Uterus (tissue), 4 donors: ENCODE measurements around the gene SLC9B1. TPM values are rescaled to one million over a fixed set of nuclear protein-coding genes. Genes with fewer than 3 reads are reported as not detected.
"Not testable (repeated sequence)": the region's sequence is repeated elsewhere in the genome, so short reads cannot be mapped to it uniquely, and the experiment has no call there.

Source experiments
- DNase-seq, 2 donors: peaks; one replicate each; pipeline ENCODE4 v3.0.0-alpha.2; 2019 to 2020
- H3K27ac ChIP-seq, 2 donors: fragments of 200-600 bp; sonication (generic); 1 replicate in 1 of 2; 2 replicates in 1 of 2; pipeline ENCODE4 v1.5.1; 2016 to 2018
- H3K27me3 ChIP-seq, 2 donors: fragments of 200-600 bp; sonication (generic); one replicate each; pipeline ENCODE4 v1.5.1; 2018 to 2019; ENCODE audit warnings: control low read depth in 1 of 2
- H3K36me3 ChIP-seq, 2 donors: fragments of 200-600 bp; sonication (generic); one replicate each; pipeline ENCODE4 v1.5.1; 2019; ENCODE audit warnings: control low read depth in 1 of 2
- H3K4me1 ChIP-seq, 2 donors: fragments of 200-600 bp; sonication (generic); one replicate each; pipeline ENCODE4 v1.5.1; 2018 to 2019; ENCODE audit warnings: control low read depth in 1 of 2
- H3K4me3 ChIP-seq, 2 donors: fragments of 200-600 bp; sonication (generic); 1 replicate in 1 of 2; 2 replicates in 1 of 2; pipeline ENCODE4 v1.5.1; 2018 to 2019; ENCODE audit warnings: mild to moderate bottlenecking in 1 of 2
- H3K9me3 ChIP-seq, 2 donors: fragments of 200-600 bp; sonication (generic); one replicate each; pipeline ENCODE4 v1.5.1; 2019; ENCODE audit warnings: control low read depth in 1 of 2
- POLR2A ChIP-seq, 2 donors: fragments of 450-650 bp; IDR thresholded peaks; one replicate each; pipeline ENCODE4 v1.6.1; 2016; ENCODE audit warnings: antibody characterized with exemption in 2 of 2, mild to moderate bottlenecking in 1 of 2, moderate library complexity in 1 of 2
- intact Hi-C: fragments of 100-400 bp; cut with DNase I; formaldehyde crosslinking; loops from one replicate; pipeline ENCODE4 v1.15.1; 2023; ENCODE audit warnings: low total_unique reads
- total RNA-seq, 4 donors: library from RNA; depleted of rRNA in 3 of 4; stranded (reverse); fragments of >200 nt in 3 of 4; gene quantifications; one replicate each; pipeline versions ENCODE4 v1.1.0 to v1.2.4, GENCODE V29; 2014 to 2023
- TF ChIP-seq, protein P1 (sequence below), 4 experiments: fragments of 200-600 bp in 2 of 4; fragments of 450-650 bp in 2 of 4; sonication (generic) in 2 of 4; IDR thresholded peaks; one replicate each; pipeline ENCODE4 v1.5.1; 2016 to 2019; ENCODE audit warnings: antibody characterized with exemption in 4 of 4, mild to moderate bottlenecking in 2 of 4, moderate library complexity in 1 of 4
- donor health status: DM: yes; HTN: yes; CAD: no.

SLC9B1 gene
- total RNA-seq, 4 donors from 2014 or later: 0.59 to 4.8 (median 2.5) TPM; not detected in 1

DNA sequence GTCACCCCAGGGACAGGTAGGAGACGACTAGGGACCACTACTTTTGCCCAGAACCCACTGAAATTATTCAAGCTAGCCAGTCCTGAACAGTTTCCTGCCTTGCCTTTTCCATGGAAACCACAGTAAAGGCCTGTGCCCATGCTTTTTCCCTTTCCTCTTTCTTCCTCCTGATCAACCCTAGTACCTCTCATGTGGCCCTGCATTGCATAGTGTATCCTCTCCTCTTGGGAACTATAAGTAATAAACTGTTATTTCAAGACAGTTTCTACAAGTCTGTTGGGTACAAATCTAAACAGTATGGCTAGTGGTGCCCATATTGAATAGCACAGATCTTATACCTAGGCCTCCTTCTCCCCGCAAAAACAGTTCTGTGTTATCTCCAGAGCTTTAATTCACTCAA, 136.2 kb downstream of the SLC9B1 start:
- Histone ChIP-seq H3K36me3 (no peaks in the 10 kb centered on the region), H3K9me3 (no peaks in the 10 kb centered on the region), H3K4me3 (no peak overlapping the region), H3K4me1 (no peaks in the 10 kb centered on the region), H3K27me3 (no peaks in the 10 kb centered on the region), H3K27ac (no peak overlapping the region)
- no peak for DNase-seq
- TF ChIP-seq, protein P1, sequence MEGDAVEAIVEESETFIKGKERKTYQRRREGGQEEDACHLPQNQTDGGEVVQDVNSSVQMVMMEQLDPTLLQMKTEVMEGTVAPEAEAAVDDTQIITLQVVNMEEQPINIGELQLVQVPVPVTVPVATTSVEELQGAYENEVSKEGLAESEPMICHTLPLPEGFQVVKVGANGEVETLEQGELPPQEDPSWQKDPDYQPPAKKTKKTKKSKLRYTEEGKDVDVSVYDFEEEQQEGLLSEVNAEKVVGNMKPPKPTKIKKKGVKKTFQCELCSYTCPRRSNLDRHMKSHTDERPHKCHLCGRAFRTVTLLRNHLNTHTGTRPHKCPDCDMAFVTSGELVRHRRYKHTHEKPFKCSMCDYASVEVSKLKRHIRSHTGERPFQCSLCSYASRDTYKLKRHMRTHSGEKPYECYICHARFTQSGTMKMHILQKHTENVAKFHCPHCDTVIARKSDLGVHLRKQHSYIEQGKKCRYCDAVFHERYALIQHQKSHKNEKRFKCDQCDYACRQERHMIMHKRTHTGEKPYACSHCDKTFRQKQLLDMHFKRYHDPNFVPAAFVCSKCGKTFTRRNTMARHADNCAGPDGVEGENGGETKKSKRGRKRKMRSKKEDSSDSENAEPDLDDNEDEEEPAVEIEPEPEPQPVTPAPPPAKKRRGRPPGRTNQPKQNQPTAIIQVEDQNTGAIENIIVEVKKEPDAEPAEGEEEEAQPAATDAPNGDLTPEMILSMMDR (IDR thresholded peaks at IDR 0.05): no peak
- no peak for TF ChIP-seq POLR2A (IDR thresholded peaks at IDR 0.05)
- intact Hi-C loops: no loop called here

DNA sequence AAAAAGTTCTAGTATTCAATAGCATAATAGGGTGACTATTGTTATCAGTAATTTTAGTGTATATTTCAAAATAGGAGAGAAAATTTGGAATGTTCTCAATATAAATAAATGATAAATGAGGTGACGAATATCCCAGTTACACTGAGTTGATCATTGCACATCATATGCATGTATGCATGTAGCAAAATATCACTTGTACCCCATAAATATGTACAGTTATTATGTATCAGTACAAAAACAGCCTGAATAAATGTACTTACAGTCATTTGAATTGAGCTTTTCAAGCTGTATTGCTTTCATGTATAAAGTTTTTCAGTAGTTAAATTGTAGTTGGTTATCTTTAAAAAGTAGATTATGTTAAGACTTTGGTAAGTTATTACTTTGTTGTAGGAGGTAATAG, 138.2 kb downstream of the SLC9B1 start:
- no peak for DNase-seq
- TF ChIP-seq, protein P1 (IDR thresholded peaks at IDR 0.05): no peak
- no peak for TF ChIP-seq POLR2A (IDR thresholded peaks at IDR 0.05)
- H3K9me3 ChIP-seq: no peaks in the 10 kb centered on the region

DNA sequence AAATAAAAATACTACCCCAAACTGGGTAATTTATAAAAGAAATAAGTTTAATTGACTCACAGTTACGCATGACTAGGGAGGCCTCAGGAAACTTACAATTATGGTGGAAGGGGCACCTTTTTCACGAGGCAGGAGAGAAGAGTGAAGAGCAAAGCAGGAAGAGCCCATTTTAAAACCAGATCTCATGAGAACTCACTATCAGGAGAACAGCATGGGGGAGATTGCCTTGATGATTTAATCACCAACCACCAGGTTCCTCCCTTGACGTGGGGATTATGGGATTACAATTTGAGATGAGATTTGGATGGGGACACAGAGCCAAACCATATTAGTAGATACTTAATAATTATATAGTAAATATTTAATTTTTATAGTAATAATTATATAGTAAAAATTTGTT, 140.6 kb downstream of the SLC9B1 start:
- Histone ChIP-seq H3K27me3 (no peaks in the 10 kb centered on the region), H3K9me3 (no peaks in the 10 kb centered on the region), H3K36me3 (no peaks in the 10 kb centered on the region), H3K4me3 (no peak overlapping the region), H3K27ac (no peak overlapping the region), H3K4me1 (no peaks in the 10 kb centered on the region)
- TF ChIP-seq POLR2A (IDR thresholded peaks at IDR 0.05): no peak
- TF ChIP-seq, protein P1 (IDR thresholded peaks at IDR 0.05): no peak
- intact Hi-C loops: no loop called here
- no peak for DNase-seq

More for the DNA sequence above, 138.2 kb downstream of the SLC9B1 start:
- H3K4me3 ChIP-seq: no peak overlapping the region
- H3K27me3 ChIP-seq: no peaks in the 10 kb centered on the region
- no peaks in the 10 kb centered on the region for H3K4me1 ChIP-seq
- no peaks in the 10 kb centered on the region for H3K36me3 ChIP-seq
- intact Hi-C loops: no loop called here
- H3K27ac ChIP-seq: no peak overlapping the region

DNA sequence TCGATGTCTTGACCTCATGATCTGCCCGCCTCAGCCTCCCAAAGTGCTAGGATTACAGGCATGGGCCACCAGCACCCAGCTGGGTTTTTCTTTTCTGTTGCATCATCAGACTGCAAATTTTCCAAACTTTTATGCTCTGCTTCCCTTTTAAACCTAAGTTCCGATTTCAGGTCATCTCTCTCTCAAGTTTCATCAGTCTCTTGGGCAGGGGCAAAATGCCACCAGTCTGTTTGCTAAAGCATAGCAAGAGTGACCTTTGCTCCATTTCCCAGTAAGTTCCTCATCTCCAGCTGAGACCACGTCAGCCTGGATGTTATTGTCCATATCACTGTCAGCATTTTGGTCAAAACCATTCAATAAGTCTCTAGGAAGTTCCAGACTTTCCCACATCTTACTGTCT, 141.2 kb downstream of the SLC9B1 start:
- H3K27ac ChIP-seq, DNase-seq: not testable (repeated sequence)

DNA sequence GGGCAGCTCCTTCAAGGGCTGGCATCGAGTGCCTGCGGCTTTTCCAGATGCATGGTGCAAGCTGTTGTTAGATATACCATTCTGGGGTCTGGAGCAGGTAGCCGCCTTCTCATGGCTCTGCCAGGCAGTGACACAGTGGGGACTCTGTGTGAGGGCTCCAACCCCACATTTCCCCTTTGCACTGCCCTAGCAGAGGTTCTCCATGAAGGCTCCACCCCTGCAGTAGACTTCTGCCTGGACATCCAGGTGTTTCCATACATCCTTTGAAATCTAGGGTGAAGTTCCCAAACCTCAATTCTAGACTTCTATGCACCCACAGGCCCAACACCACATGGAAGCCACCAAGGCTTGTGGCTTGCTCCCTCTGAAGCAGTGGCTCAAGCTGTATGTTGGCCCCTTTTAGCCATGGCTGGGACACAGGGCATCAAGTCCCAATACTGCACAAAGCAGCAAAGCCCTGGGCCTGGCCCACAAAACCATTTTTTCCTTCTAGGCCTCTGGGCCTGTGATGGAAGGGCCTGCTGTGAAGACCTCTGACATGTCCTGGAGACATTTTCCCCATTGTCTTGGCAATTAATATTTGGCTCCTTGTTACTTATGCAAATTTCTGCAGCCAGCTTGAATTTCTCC, 141.9 kb downstream of the SLC9B1 start:
- H3K27ac ChIP-seq, H3K4me1 ChIP-seq, H3K27me3 ChIP-seq, H3K36me3 ChIP-seq, intact Hi-C loops, H3K9me3 ChIP-seq, DNase-seq, H3K4me3 ChIP-seq: not testable (repeated sequence)

More for the DNA sequence above, 141.2 kb downstream of the SLC9B1 start:
- intact Hi-C loops, H3K4me3 ChIP-seq, H3K9me3 ChIP-seq, H3K4me1 ChIP-seq, H3K36me3 ChIP-seq, H3K27me3 ChIP-seq: not testable (repeated sequence)

DNA sequence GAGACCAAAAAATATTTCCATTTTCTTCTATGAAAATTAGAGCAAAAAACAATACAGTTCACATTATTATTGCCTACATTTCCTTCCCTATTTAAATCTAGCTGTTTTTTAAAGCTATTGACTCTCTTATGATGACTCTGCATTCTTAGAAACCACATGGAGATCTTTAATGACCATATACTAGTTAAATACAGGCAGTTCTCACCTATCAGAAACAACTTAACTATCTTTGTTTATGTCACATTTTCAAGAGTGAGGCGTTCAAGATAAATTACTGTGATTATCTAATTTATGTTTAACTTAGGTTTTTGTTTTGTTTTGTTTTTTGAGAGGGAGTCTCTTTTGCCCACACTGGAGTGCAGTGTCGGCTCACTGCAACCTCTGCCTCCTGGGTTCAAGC, 147.7 kb downstream of the SLC9B1 start:
- Histone ChIP-seq H3K36me3 (no peaks in the 10 kb centered on the region), H3K27me3 (no peaks in the 10 kb centered on the region), H3K27ac (no peak overlapping the region), H3K9me3 (no peaks in the 10 kb centered on the region), H3K4me1 (peaks cover 0 to 8% of the 10 kb centered on the region in 2 donors), H3K4me3 (no peak overlapping the region)
- intact Hi-C loops: no loop called here
- TF ChIP-seq, protein P1 (IDR thresholded peaks at IDR 0.05): no peak
- no peak for TF ChIP-seq POLR2A (IDR thresholded peaks at IDR 0.05)
- DNase-seq: no peak
